GM12874 (cell line): Measurements from ENCODE around the gene SCN4A.

Source experiments
- CTCF ChIP-seq: IDR thresholded peaks from 2 replicates; pipeline ENCODE4 v1.5.1; 2011; ENCODE audit warnings: low read depth, mild to moderate bottlenecking, control low read depth, low read length, moderate library complexity; ENCODE audit not compliant: insufficient read depth

SCN4A gene

DNA sequence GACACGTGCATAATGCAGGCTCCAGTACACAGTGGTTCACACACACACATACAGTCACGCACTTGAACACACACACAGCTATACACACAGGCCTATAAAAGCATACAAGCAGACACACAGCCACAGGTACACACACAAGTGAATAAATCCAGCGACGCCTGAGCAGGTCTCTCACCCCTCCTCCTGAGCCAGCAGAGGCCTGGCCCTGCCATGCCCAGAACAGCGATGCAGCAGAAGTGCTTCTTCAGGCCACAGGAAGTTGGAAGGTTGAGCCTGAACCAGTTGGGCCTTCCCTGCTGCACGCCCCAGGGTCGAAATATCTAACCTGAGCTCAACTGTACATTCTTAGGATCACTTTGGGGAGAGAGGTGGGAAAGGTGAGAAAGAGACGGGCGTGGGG lies 33.3 kb downstream of the SCN4A start:
- TF ChIP-seq CTCF: no peak

DNA sequence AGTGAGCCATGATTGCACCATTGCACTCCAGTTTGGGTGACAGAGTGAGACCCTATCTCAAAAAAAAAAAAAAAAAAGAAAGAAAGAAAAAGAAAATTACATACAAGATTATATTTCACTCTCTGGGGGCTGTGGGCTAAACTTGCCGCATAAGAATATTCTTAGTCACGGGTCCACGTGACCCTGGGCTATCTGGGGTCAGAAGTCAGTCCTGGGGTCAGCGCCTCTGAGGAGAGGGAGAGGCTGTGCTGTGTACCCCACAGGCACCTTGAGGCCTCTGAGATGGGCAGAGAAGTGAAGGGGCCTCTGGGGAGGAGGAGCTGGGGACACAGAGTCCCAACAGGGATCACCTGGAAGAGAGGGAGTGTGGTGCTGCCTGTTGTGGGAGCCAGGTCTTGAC lies 34.8 kb downstream of the SCN4A start:
- TF ChIP-seq CTCF: no peak

DNA sequence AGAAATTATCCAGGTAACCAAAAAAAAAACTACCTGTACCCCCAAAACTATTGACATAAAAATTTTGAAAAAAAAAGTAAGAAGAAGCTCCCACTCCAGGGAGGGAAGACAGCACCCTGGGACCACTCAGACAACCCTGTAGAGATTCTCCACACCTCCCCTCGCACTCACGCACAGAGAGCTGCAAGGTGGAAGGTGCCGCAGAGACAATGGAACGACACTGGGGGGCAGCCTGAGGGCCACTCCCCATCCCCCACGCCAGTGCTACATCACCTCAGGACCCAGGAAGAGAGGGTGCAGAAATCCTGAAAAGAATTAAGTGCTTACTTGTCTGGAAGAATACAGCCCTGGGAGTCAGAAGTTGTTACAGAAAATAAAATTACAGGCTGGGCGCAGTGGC lies 35.4 kb downstream of the SCN4A start:
- no peak for TF ChIP-seq CTCF

DNA sequence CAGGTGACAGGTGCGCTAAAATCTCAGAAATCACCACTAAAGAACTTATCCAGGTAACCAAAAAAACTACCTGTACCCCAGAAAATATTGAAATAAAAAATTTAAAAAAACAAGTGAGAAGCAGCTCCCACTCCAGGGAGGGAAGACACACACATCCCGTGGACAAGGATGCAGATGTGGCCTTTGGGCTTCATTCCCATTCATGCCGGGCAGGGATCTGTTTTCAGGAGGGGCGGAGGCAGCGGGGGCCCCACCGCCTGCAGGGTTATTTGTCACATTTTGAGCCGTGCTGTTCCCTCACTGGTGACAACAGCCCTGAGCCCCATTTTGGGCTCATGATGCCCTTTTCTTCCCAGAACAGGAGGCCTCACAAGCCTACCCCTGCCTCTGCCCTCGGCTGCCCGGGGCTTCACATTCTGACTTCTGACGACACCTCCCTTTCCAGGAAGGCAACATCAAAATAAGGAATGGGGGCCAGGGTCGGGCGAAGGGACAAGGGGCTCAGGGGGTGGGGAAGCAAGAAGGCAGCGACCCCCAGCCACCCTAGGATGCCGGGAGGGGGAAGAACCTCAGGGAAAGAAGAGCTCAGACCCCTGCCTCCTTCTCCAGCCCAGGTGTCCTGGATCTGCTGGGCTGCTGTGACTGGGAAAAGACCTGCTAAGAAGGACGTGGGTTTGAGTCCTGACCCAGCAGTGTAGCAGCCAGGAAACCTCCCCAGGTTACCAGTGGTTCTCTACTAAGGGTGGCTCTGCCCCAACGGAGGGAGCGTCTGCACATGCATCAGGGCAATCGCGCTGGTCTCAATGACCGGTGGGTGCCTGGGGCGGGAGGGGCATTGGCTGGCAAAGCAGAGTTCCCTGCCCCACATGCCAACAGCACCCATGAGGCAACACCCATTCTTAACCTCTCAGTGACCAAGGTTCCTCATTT lies 38.3 kb downstream of the SCN4A start:
- TF ChIP-seq CTCF: no peak

DNA sequence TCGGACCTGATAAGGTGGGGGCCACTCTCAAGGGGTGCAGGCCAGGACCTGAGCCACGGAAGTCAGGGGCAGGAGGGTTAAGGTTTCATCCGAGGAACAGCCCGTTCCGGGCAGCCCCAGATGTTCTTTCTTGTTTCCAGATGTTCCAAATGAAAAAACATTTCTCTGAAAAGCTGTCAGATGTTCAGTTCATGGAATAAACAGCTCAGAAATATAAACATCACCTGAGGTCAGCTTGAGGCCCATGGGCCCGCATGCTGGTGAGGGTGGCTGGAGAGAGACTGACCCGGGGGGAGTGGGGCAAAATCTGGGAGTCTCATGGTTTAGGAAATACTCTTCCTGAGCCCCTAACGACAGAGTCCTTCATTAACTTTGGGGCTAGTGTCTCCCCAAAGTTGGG lies 39.1 kb downstream of the SCN4A start:
- no peak for TF ChIP-seq CTCF

- no peak for TF ChIP-seq CTCF
Observed at GRCh38 chr17:63932721-63933120, 40.0 kb downstream of the SCN4A start.

GRCh38 chr17:63931981-63932561 lies 40.6 kb downstream of the SCN4A start, which contains the start of gene CD79B:
Gene CD79B (minus strand): TSS chr17:63932331. CDS start chr17:63932261, 70 bp downstream.
- TF ChIP-seq CTCF: no peak
